Mucosa of stomach (tissue), 1 donor: ENCODE results near the gene CTPS2.
"Not testable (repeated sequence)": the region's sequence is repeated elsewhere in the genome, so short reads cannot be mapped to it uniquely, and the experiment has no call there.

Source experiments
- H3K27me3 ChIP-seq: one replicate; pipeline ENCODE4 v1.7.0; 2013; ENCODE audit warnings: mild to moderate bottlenecking, low read length; ENCODE audit not compliant: control insufficient read depth, insufficient read depth
- H3K36me3 ChIP-seq: one replicate; pipeline ENCODE4 v1.7.0; 2013; ENCODE audit warnings: low read length; ENCODE audit not compliant: control insufficient read depth, insufficient read depth
- H3K4me1 ChIP-seq: one replicate; pipeline ENCODE4 v1.7.0; 2013; ENCODE audit warnings: mild to moderate bottlenecking, low read length; ENCODE audit not compliant: control insufficient read depth, insufficient read depth
- H3K4me3 ChIP-seq: one replicate; pipeline ENCODE4 v1.7.0; 2013; ENCODE audit warnings: low read length
- H3K9ac ChIP-seq: one replicate; pipeline ENCODE4 v1.7.0; 2013; ENCODE audit warnings: mild to moderate bottlenecking, low read length, moderate library complexity
- H3K9me3 ChIP-seq: one replicate; pipeline ENCODE4 v1.7.0; 2013; ENCODE audit warnings: mild to moderate bottlenecking, low read length, moderate library complexity; ENCODE audit not compliant: control insufficient read depth
- donor health status: Pancreatic carcinoma.

Gene CTPS2

DNA sequence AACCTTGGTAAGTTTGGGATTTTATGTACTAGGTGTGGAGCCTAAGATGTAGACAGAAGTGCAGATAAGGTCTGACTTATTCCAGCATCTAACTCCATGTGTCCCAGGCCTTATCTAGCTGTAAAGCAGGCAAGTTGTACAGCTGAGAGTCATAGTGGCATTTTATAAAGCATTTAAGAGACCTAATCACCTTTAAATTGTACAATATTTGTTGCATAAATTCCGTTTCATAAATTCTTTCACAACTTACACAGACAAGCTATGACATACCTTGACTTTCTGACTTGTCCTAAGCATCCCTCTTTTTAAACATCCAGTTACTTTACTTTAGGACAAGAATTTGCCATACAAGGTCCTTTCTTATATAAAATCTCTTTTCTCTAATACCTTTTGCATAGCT is 18.0 kb upstream of the CTPS2 start:
- no peaks in the 10 kb centered on the region for H3K36me3 ChIP-seq
- no peaks in the 10 kb centered on the region for H3K27me3 ChIP-seq
- H3K4me3 ChIP-seq = no peak overlapping the region
- H3K4me1 ChIP-seq = no peaks in the 10 kb centered on the region
- H3K9me3 ChIP-seq = no peaks in the 10 kb centered on the region
- no peak overlapping the region for H3K9ac ChIP-seq

DNA sequence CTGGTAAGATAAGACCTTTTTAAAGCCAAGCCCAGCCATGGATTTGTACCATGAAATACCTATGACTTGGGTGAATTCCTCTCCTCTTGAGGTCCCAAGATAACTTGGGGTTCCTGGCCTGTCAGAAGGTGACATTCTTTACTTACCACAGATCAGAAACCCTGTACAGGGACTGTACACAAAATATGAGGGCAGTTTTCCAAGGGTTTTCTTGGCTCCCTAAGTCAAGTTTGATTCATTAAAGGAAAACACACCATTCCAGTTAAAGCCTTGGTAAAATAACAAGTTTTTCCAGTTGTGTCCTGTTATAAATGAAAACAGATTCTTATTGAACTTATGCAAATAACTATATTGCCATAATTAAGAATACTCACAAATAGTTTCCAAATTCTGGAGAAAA is 15.2 kb upstream of the CTPS2 start:
- Histone ChIP-seq H3K36me3 (no peaks in the 10 kb centered on the region), H3K4me1 (no peaks in the 10 kb centered on the region), H3K27me3 (no peaks in the 10 kb centered on the region), H3K9ac (no peak overlapping the region), H3K4me3 (no peak overlapping the region), H3K9me3 (no peaks in the 10 kb centered on the region)

DNA sequence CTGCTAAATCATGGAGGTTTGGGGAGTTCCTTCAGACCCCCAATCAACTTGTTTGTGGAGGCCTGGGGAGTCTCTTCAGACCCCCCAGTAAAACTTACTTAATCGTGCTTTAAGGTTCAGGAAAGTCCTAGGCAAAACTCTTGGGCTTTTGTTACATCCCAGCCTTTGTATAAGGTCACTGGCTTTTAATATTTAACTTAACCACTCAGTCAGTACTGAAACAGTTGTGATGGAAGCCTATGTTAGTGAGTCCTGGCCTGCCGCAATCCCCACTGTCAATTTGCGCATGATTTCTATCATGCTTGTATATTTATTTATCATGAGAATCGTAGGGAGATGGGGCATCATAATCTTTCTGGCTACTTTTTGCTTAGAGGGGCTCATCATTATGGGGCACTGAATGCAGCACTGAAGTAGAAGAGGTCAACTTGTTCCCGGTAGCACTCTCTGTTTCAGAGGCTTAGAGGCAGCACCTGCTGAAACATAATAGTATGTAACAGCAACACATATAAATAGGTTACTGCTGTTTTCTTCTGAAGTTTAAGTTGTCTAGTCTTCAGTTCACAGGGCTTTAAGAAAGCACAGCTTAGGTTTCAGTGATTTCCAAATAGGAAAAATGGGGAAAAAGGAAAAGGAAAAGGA is 14.0 kb upstream of the CTPS2 start:
- H3K4me1 ChIP-seq, H3K4me3 ChIP-seq, H3K27me3 ChIP-seq, H3K9me3 ChIP-seq, H3K9ac ChIP-seq, H3K36me3 ChIP-seq: not testable (repeated sequence)

DNA sequence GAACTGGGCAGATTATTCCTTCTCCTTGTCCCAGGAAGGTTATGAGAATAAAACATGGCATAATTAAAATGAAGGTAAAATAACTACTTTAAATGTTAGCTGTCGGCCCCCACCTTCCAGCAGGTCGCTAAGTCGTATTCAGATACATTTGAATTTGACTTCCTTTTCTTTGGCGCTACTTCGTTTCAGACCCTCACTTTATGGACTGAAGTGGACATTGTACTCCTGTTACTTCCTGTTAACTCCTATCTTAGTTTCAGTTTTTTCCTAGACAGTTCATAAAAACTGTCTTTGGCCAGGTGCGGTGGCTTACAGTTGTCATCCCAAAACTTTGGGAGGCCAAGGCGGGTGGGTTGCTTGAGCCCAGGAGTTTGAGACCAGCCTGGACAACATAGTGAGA is 12.6 kb upstream of the CTPS2 start:
- H3K9me3 ChIP-seq = no peaks in the 10 kb centered on the region
- H3K27me3 ChIP-seq = no peaks in the 10 kb centered on the region
- no peaks in the 10 kb centered on the region for H3K4me1 ChIP-seq
- no peak overlapping the region for H3K4me3 ChIP-seq
- H3K9ac ChIP-seq = no peak overlapping the region
- H3K36me3 ChIP-seq = no peaks in the 10 kb centered on the region

DNA sequence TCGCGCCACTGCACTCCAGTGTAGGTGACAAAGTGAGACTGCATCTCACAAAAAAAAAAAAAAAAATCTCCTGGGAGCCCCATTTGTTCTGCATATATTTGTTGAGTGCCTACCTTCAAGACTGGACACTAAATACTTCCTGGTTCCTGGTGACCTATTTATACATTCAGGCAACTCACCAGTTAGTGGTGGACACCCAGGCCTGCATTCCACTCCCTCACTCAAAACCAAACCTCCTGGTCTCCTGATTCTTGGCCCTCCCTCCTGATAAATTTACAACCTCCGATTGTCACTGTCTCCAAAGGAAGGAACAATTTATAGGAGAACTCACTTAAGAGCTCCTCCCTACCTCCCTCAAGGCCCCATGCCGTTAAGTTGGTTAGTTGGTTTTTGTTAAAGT is 10.0 kb upstream of the CTPS2 start:
- H3K4me1 ChIP-seq = no peaks in the 10 kb centered on the region
- no peaks in the 10 kb centered on the region for H3K27me3 ChIP-seq
- H3K4me3 ChIP-seq = no peak overlapping the region
- H3K9ac ChIP-seq = no peak overlapping the region
- no peaks in the 10 kb centered on the region for H3K9me3 ChIP-seq
- no peaks in the 10 kb centered on the region for H3K36me3 ChIP-seq

DNA sequence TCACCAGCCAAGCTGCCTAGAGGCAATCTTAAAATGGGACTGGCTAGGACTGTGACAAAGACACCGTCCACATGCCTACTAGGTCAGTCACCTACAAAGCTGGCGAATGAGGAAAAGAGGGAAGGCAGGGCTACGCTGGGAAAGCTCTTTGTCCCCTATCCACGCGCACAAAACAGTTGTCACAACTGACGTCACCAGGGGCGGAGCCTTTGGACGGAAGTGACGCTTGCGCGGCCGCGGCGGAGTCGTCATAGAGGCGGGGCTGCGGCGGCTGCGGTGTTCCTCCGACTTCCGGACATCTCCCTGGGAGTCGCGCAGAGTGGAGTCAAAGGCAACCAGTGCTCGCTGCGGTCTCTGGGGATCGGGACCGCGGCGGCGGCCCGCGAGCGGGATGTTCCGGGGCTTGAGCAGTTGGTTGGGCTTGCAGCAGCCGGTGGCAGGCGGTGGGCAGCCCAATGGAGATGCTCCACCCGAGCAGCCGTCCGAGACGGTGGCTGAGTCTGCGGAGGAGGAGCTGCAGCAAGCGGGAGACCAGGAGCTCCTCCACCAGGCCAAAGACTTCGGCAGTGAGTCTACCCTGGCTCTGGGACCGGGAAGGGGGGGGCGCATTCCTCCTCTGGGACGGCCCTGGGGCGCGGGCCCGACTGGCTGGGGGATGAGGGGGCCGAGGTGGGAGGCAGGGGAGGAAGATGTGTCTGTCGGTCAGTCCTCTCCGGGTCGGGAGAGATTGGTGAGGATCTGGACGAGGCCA is 7.0 kb upstream of the CTPS2 start, which contains the start of gene SYAP1:
Gene SYAP1 (plus strand): TSS at position 279 of the 751 bp plus-strand sequence. CDS start 113 bp downstream, at position 392.
- Histone ChIP-seq H3K4me3 (no peak within 1 kb of the TSS), H3K9me3 (no peaks in the 10 kb centered on the region), H3K36me3 (no peaks in the 10 kb centered on the region), H3K27me3 (no peaks in the 10 kb centered on the region), H3K9ac (peak within 1 kb of the TSS; percentile 80), H3K4me1 (no peaks in the 10 kb centered on the region)

DNA sequence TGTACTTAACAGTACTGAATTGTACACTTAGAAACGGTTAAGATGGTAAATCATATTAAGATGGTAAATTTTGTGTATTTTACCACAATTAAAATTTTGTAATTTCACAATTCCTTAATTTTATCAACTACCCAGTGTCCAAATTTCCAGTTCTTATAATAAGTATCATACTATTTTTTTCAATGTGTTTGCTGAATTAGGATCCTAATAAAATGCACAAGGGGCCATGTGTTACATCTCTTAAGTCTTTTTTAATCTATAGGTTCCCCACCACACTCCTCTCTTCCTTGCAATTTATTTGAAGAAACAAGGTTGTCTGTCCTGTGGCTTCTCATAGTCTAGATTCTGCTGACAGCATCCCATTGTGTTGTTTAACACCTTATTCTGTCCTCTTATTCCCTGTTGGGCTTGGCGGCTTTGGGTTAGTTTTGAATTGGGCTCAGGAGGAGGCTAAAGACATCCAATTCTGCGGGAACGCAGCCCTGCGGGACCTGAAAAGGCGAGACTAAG is 6.4 kb upstream of the CTPS2 start:
- no peaks in the 10 kb centered on the region for H3K4me1 ChIP-seq
- no peaks in the 10 kb centered on the region for H3K36me3 ChIP-seq
- H3K9ac ChIP-seq = peak overlapping the region; percentile 71
- H3K27me3 ChIP-seq = no peaks in the 10 kb centered on the region
- no peak overlapping the region for H3K4me3 ChIP-seq
- H3K9me3 ChIP-seq = no peaks in the 10 kb centered on the region

DNA sequence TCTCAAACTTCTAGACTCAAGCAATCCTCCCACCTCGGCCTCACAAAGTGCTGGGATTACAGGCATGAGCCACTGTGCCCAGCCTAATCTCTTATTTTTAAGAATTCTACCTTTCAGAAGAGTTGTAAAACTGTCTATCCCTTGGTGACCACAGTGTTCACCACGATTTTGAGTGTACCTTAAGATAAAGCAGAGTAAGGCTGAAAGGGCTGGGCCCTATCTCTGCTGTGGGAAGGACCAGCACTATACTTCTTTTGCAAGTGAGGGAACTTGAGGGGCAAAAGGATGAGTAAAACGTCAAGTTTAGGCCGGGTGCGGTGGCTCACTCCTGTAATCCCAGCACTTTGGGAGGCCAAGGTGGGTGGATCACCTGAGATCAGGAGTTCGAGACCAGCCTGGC is 4.0 kb upstream of the CTPS2 start:
- not testable (repeated sequence) for H3K4me3 ChIP-seq, H3K9me3 ChIP-seq, H3K4me1 ChIP-seq, H3K9ac ChIP-seq, H3K36me3 ChIP-seq, H3K27me3 ChIP-seq

DNA sequence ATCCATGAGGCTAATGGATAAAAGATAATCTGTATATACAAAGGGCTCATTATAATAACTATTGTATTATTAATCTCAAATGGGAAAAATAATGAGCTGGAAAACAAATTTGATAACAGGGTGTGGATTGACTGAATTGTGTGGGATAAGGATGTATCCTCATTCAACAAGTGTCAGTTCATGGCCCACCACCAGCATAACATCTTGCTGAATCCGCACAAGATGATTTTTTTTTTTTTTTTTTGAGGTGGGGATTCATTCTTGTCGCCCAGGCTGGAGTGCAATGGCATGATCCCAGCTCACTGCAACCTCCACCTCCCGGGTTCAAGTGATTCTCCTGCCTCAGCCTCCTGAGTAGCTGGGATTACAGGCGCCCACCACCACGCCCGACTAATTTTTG is 3.2 kb upstream of the CTPS2 start:
- not testable (repeated sequence) for H3K36me3 ChIP-seq, H3K4me1 ChIP-seq, H3K27me3 ChIP-seq, H3K4me3 ChIP-seq, H3K9me3 ChIP-seq, H3K9ac ChIP-seq

DNA sequence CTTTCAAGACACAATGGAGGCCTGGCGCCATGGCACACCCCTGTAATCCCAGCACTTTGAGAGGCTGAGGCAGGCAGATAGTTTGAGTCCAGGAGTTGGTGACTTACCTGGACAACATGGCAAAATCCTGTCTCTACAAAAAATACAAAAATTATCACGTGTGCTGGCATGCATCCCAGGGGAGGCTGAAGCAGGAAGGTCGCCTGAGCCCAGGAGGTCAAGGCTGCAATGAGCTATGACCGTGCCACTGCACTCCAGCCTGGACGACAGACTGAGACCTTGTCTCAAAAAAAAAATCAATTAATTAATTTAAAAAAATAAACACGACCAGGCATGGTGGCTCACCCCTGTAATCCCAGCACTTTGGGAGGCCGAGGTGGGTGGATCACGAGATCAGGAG is 2.0 kb upstream of the CTPS2 start:
- H3K4me1 ChIP-seq = no peaks in the 10 kb centered on the region
- no peaks in the 10 kb centered on the region for H3K9me3 ChIP-seq
- H3K4me3 ChIP-seq = no peak overlapping the region
- no peak overlapping the region for H3K9ac ChIP-seq
- no peaks in the 10 kb centered on the region for H3K36me3 ChIP-seq
- no peaks in the 10 kb centered on the region for H3K27me3 ChIP-seq

DNA sequence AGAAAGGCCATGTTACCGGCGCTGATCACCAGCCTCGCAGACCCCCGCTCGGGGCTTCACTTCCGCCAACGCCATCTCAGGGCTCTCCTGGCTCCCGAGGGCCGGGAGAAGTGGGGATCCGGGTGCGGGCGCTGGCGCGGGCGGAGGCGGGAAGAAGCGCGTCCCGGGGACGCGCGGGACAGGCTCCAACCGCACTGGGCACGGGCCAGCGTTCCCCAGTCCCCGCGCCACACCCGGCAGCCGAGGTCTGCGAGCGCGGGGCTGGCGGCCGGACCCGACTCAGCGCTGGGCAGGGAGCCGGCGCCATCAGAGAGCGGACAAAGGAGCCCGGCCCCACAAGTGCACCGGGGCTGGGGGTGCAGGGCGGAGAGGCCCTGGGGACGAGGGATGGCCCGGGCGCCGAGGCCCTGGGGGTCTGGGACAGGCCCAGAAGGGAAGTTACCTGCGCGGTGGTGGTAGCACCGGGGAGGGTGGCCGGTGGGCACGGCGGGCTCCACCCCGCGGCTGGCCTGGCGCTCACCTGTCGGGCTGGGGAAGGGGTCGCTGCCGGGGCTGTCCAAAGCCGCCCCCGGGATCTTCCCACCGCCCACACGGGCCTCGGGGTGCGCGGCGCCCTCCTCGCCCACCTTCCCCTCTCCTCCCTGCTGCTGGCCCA is 449 bp downstream of the CTPS2 start:
- no peaks in the 10 kb centered on the region for H3K27me3 ChIP-seq
- peak overlapping the region; percentile 76 for H3K9ac ChIP-seq
- peak overlapping the region; percentile 77 for H3K4me3 ChIP-seq
- no peaks in the 10 kb centered on the region for H3K4me1 ChIP-seq
- no peaks in the 10 kb centered on the region for H3K9me3 ChIP-seq
- H3K36me3 ChIP-seq = no peaks in the 10 kb centered on the region

DNA sequence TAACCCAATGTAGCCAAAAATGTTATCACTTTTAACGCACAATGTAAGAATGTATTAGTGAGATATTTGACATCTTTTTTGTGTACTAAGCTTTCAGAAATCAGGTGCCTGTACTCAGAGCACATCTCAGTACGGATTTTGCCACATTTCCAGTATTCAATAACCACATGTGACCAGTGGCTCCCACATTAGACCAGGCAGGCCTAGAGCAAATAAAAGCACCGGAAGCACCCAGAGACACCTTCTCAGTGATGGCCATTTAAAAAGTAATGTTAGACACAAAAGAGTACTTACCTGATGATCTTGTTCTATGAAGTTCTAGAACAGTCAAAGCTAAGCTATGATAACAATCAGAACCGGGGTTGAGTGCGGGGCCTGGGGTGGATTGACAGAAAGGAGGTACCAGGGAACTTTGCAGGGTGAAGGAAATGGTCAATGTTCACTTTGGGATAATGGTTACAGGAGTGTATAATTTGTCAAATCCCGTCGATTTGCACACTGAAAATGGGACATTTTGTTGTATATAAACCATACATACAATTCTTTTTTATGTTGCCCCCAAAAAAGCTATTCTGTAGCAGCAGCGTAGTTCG is 1.2 kb downstream of the CTPS2 start:
- Histone ChIP-seq H3K4me3 (peak overlapping the region; percentile 25), H3K4me1 (no peaks in the 10 kb centered on the region), H3K27me3 (no peaks in the 10 kb centered on the region), H3K9me3 (no peaks in the 10 kb centered on the region), H3K9ac (peak overlapping the region; percentile 76), H3K36me3 (no peaks in the 10 kb centered on the region)
